Measurements from ENCODE around the gene OLAH.

DNA sequence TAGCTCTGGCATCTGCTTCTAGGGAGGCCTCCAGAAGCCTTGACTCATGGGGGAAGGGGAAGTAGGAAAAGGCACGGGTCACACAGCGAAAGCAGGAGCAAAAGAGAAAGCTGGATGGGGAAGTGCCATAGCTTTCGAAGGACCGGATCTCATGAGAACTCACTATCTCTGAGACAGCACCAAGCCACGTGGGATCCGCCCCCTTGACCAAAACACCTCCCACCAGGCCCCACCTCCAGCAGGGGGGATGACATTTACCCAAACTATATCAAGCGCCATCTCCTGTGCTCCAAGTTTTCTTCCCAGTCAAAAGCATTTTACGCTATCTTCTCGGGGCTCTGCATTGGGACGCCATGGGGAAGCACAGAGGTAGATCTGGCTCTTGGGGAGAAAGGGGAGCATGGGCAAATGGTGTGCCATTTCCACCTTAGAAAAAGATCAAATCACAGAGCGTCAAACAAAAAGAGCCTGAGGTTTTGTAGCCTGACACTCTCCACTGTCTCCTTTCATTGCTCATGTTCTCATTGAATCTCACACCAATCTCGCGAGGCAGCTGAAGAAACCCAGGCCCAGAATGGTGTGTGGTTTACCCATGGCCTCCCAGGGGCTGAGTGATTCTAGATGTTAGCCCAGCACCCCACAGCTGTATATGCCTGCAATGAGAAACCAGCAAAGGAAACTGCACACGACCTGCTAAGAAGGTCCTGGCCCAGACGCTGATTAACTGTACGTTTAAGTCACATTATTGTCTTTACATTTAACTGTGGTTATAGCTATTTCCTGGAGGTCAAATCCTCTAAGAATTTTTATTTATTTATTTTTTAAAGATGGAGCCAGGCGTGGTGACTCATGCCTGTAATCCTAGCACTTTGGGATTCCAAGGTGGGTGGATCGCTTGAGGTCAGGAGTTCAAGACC, 8.1 kb upstream of the OLAH start:
- TF ChIP-seq, protein P1, sequence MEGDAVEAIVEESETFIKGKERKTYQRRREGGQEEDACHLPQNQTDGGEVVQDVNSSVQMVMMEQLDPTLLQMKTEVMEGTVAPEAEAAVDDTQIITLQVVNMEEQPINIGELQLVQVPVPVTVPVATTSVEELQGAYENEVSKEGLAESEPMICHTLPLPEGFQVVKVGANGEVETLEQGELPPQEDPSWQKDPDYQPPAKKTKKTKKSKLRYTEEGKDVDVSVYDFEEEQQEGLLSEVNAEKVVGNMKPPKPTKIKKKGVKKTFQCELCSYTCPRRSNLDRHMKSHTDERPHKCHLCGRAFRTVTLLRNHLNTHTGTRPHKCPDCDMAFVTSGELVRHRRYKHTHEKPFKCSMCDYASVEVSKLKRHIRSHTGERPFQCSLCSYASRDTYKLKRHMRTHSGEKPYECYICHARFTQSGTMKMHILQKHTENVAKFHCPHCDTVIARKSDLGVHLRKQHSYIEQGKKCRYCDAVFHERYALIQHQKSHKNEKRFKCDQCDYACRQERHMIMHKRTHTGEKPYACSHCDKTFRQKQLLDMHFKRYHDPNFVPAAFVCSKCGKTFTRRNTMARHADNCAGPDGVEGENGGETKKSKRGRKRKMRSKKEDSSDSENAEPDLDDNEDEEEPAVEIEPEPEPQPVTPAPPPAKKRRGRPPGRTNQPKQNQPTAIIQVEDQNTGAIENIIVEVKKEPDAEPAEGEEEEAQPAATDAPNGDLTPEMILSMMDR (conservative IDR thresholded peaks at IDR 0.05; ENCODE audit: low read depth, low read length): no peak
- no peak for TF ChIP-seq EZH2 (IDR thresholded peaks at IDR 0.05; ENCODE audit: low read length, unreplicated experiment)
- TF ChIP-seq EZH2phosphoT487 (IDR thresholded peaks at IDR 0.05; ENCODE audit: borderline replicate concordance, low read length): no peak

All from PC-3 (cell line).